K562 (cell line): ENCODE data around the gene PRELID2. TPM values are rescaled to one million over a fixed set of nuclear protein-coding genes. Genes with fewer than 3 reads are reported as not detected.

ENCODE experiments used
- ATAC-seq: fragments of 200-7000 bp; cut with Tn5 transposase; 3 replicates; pipeline ENCODE4 v1.9.1; 2020; ENCODE audit warnings: moderate library complexity
- BruUV-seq: library from RNA; stranded (reverse); fragments of 400-500 nt; replicated peaks from 2 replicates; lab custom pipeline; 2021; lab: Mats Ljungman, UMichigan
- CTCF ChIA-PET: fragments of 300-600 bp; formaldehyde crosslinking; extraction: SDS; loops from one replicate; lab custom pipeline; 2021; ENCODE audit warnings: low intra/inter-chr PET ratio; lab: Yijun Ruan, JAX
- POLR2A ChIA-PET: fragments of 300-600, 350-650 bp; sonication (Branson Sonifier 250); formaldehyde crosslinking; extraction: SDS; loops from one replicate; lab custom pipeline; 2021; ENCODE audit warnings: antibody characterized with exemption, inconsistent platforms; lab: Yijun Ruan, JAX
- DNase-seq, 4 experiments: peaks; one replicate each; pipeline versions ENCODE4 v3.0.0 to v3.0.0-alpha.2; 2011 to 2018; ENCODE audit warnings: low spot score in 3 of 4, mixed read lengths in 3 of 4; ENCODE audit errors: extremely low read depth in 1 of 4
- FAIRE-seq: peaks from 2 replicates; lab custom pipeline; 2011; peaks lifted over from hg19 to GRCh38; lab: Jason Lieb, UNC
- H2AFZ ChIP-seq: 2 replicates; pipeline ENCODE4 v1.6.0; 2011; ENCODE audit warnings: low read depth, low read length, control low read depth, inconsistent platforms
- H3K27ac ChIP-seq: fragments of 200-600 bp; 3 replicates; pipeline ENCODE4 v1.8.0; 2011; ENCODE audit warnings: low read depth, mild to moderate bottlenecking, control low read depth, inconsistent platforms, low read length, moderate library complexity, mixed read lengths; ENCODE audit errors: extremely low read depth
- H3K27me3 ChIP-seq, 2 experiments: fragments of 300-600 bp in 1 of 2; 2 replicates in 1 of 2; 3 replicates in 1 of 2; pipeline versions ENCODE4 v1.6.0 to v1.8.0; 2011; ENCODE audit warnings: inconsistent platforms in 2 of 2, low read length in 2 of 2, mild to moderate bottlenecking in 1 of 2, mixed read lengths in 1 of 2, moderate library complexity in 1 of 2; ENCODE audit not compliant: control insufficient read depth in 2 of 2, insufficient read depth in 2 of 2
- H3K36me3 ChIP-seq: fragments of 300-600 bp; 3 replicates; pipeline ENCODE4 v1.8.0; 2011; ENCODE audit warnings: mild to moderate bottlenecking, low read length, inconsistent platforms; ENCODE audit not compliant: control insufficient read depth, insufficient read depth
- H3K4me1 ChIP-seq, 2 experiments: fragments of 200-600 bp in 1 of 2; replicated peaks in 1 of 2; 2 replicates in 1 of 2; 3 replicates in 1 of 2; pipeline versions ENCODE4 v1.5.1 to v1.8.0; 2011; ENCODE audit warnings: inconsistent platforms in 2 of 2, low read length in 2 of 2, mild to moderate bottlenecking in 1 of 2, mixed read lengths in 1 of 2, moderate library complexity in 1 of 2; ENCODE audit not compliant: control insufficient read depth in 2 of 2, insufficient read depth in 2 of 2
- H3K4me2 ChIP-seq: 2 replicates; pipeline ENCODE4 v1.6.1; 2011; ENCODE audit warnings: low read length, control low read depth, inconsistent platforms, mixed read lengths; ENCODE audit not compliant: insufficient read depth
- H3K4me3 ChIP-seq: fragments of 200-600 bp; sonication (generic), shearing (Covaris generic); 2 replicates; pipeline ENCODE4 v1.5.1; 2016; ENCODE audit warnings: control low read depth, inconsistent platforms
- H3K79me2 ChIP-seq: fragments of 200-600 bp; 3 replicates; pipeline ENCODE4 v1.8.0; 2011; ENCODE audit warnings: low read length, inconsistent platforms; ENCODE audit not compliant: control insufficient read depth, insufficient read depth
- H3K9ac ChIP-seq, 2 experiments: 2 replicates each; pipeline versions ENCODE4 v1.6.0 to v1.6.1; 2011; ENCODE audit warnings: low read depth in 2 of 2, low read length in 2 of 2, control low read depth in 1 of 2, inconsistent platforms in 1 of 2, mild to moderate bottlenecking in 1 of 2, mixed read lengths in 1 of 2; ENCODE audit not compliant: insufficient read depth in 1 of 2
- H3K9me1 ChIP-seq: one replicate; pipeline ENCODE4 v1.6.0; 2011; ENCODE audit warnings: inconsistent platforms, mild to moderate bottlenecking, low read length, moderate library complexity; ENCODE audit not compliant: control insufficient read depth, insufficient read depth
- H3K9me3 ChIP-seq: replicated peaks from 2 replicates; pipeline ENCODE4 v1.5.1; 2011; ENCODE audit warnings: low read depth, low read length, inconsistent platforms; ENCODE audit not compliant: control insufficient read depth, insufficient read depth
- H4K20me1 ChIP-seq: replicated peaks from 2 replicates; pipeline ENCODE4 v1.6.1; 2011; ENCODE audit warnings: low read length, inconsistent platforms, mixed read lengths; ENCODE audit not compliant: control insufficient read depth, insufficient read depth
- ARNT ChIP-seq, 2 experiments: fragments of 450-650 bp; IDR thresholded peaks; 2 replicates each; pipeline ENCODE4 v1.6.1; 2016; ENCODE audit warnings: mild to moderate bottlenecking in 1 of 2
- CHD4 ChIP-seq: fragments of 200-600 bp; sonication (generic); IDR thresholded peaks from 3 replicates; pipeline ENCODE4 v1.6.1; 2012; ENCODE audit warnings: low read depth, mild to moderate bottlenecking, mixed read lengths, low read length, inconsistent platforms; ENCODE audit not compliant: insufficient read depth, insufficient replicate concordance, poor library complexity, severe bottlenecking
- DPF2 ChIP-seq: fragments of 450-650 bp; IDR thresholded peaks from 2 replicates; pipeline ENCODE4 v1.6.1; 2016
- IRF9 ChIP-seq: fragments of 450-650 bp; IDR thresholded peaks from 2 replicates; pipeline ENCODE4 v1.6.1; 2016; ENCODE audit warnings: missing biosample characterization, missing genetic modification characterization
- NELFE ChIP-seq: IDR thresholded peaks from 2 replicates; pipeline ENCODE4 v1.6.1; 2011; ENCODE audit warnings: mild to moderate bottlenecking; ENCODE audit not compliant: insufficient read depth, insufficient read length
- NR2C1 ChIP-seq, 2 experiments: fragments of 450-650 bp; IDR thresholded peaks; 2 replicates each; pipeline ENCODE4 v1.6.1; 2017; ENCODE audit warnings: mild to moderate bottlenecking in 2 of 2, antibody characterized with exemption in 1 of 2, inconsistent platforms in 1 of 2, missing compliant biosample characterization in 1 of 2, missing genetic modification characterization in 1 of 2
- PHF20 ChIP-seq: fragments of 450-650 bp; IDR thresholded peaks from 2 replicates; pipeline ENCODE4 v1.6.1; 2018; ENCODE audit not compliant: partially characterized antibody
- PHTF2 ChIP-seq: fragments of 250-450 bp; sonication (Bioruptor Pico); IDR thresholded peaks from 2 replicates; pipeline ENCODE4 v1.5.0; 2021; ENCODE audit warnings: mild to moderate bottlenecking
- STAG1 ChIP-seq: sonication (generic); formaldehyde crosslinking; IDR thresholded peaks from 2 replicates; pipeline ENCODE4 v1.5.0; 2020; ENCODE audit warnings: missing genetic modification reagents, borderline replicate concordance
- WHSC1 ChIP-seq: IDR thresholded peaks from one replicate; pipeline ENCODE4 v1.6.1; 2012; ENCODE audit warnings: low read length, control low read depth, inconsistent platforms
- ZFP30 ChIP-seq: fragments of 250-450 bp; sonication (Bioruptor Pico); IDR thresholded peaks from 2 replicates; pipeline ENCODE4 v1.8.0; 2022; ENCODE audit warnings: moderate library complexity, mild to moderate bottlenecking, inconsistent platforms, borderline replicate concordance
- ZNF197 ChIP-seq: fragments of 200-800 bp; sonication (Bioruptor generic); IDR thresholded peaks from 2 replicates; pipeline ENCODE4 v1.6.1; 2016; ENCODE audit warnings: low read depth, missing genetic modification characterization, missing compliant biosample characterization
- ZNF274 ChIP-seq: IDR thresholded peaks from 2 replicates; pipeline ENCODE4 v1.6.1; 2011; ENCODE audit warnings: low read depth, mild to moderate bottlenecking, low read length, moderate library complexity, borderline replicate concordance
- ZNF592 ChIP-seq: fragments of 450-650 bp; IDR thresholded peaks from 2 replicates; pipeline ENCODE4 v1.6.1; 2017; ENCODE audit warnings: antibody characterized with exemption, mild to moderate bottlenecking
- ZNF668 ChIP-seq: fragments of 250-450 bp; sonication (Bioruptor Pico); IDR thresholded peaks from 2 replicates; pipeline ENCODE4 v1.8.0; 2022; ENCODE audit warnings: mild to moderate bottlenecking, inconsistent platforms
- ZNF717 ChIP-seq: fragments of 250-450 bp; sonication (Bioruptor Pico); IDR thresholded peaks from 2 replicates; pipeline ENCODE4 v1.5.0; 2021
- WGBS: fragments of 100-300 bp; shearing (Covaris generic); methylation state at CpG from one replicate; pipeline ENCODE4 v1.1.6; 2016; ENCODE audit warnings: low coverage, mixed read lengths; ENCODE audit not compliant: insufficient coverage; ENCODE audit errors: missing lambda C conversion rate; 5-methylcytosine and 5-hydroxymethylcytosine counted together
- in situ Hi-C: fragments of 300-500 bp; cut with MboI; formaldehyde crosslinking; loops from 4 replicates; pipeline ENCODE4 v1.15.0; 2018; ENCODE audit warnings: inconsistent platforms, mixed read lengths
- intact Hi-C: fragments of 100-400 bp; cut with micrococcal nuclease; formaldehyde crosslinking; loops from 2 replicates; pipeline ENCODE4 v1.14.2; 2022
- polyA plus RNA-seq, 8 experiments: library from polyadenylated mRNA; depleted of rRNA in 4 of 8; stranded (reverse) in 5 of 8; unstranded in 3 of 8; fragments of >200 nt; fragmentation: Nextera tagmentation in 2 of 8; fragmentation: Illumina TruSeq in 1 of 8; extraction: Ambion mirVana in 2 of 8; extraction: Trizol in 1 of 8; gene quantifications; 2 replicates each; pipeline versions ENCODE4 v1.2.1 to v1.2.3, GENCODE V29; 2011 to 2014; ENCODE audit warnings: inconsistent platforms in 1 of 8, missing spikeins in 1 of 8
- total RNA-seq, 7 experiments: library from RNA; depleted of rRNA in 6 of 7; stranded (reverse); fragments of >200 nt in 6 of 7; fragmentation: Illumina TruSeq in 2 of 7; extraction: Trizol in 2 of 7; gene quantifications; 2 replicates each; pipeline versions ENCODE4 v1.2.1 to v1.2.3, GENCODE V29; 2011 to 2021; ENCODE audit warnings: low replicate concordance in 1 of 7

PRELID2 gene
- total and polyA plus RNA-seq, 9 of the 15 experiments (the other 6 are each of a cell fraction or from before 2014, with no cell fraction given) = 6.4 to 68.2 (median 28.8) TPM

- Histone ChIP-seq H3K27ac (peak overlapping the region; percentile 93), H3K27me3 (no peaks in the 10 kb centered on the region), H3K9me1 (no peaks in the 10 kb centered on the region), H2AFZ (peak overlapping the region; percentile 88), H3K79me2 (no peaks in the 10 kb centered on the region), H3K4me2 (peak overlapping the region; percentile 72), H3K9ac (peak overlapping the region in 1 of 2 experiments; percentile 61; a peak in 2 of 4 replicates), H4K20me1 (no peaks in the 10 kb centered on the region), H3K36me3 (no peaks in the 10 kb centered on the region), H3K4me1 (peaks cover 22 to 55% of the 10 kb centered on the region in 2 experiments), H3K9me3 (no peaks in the 10 kb centered on the region), H3K4me3 (no peak overlapping the region)
- ChIA-PET CTCF (no interaction called here), POLR2A (interaction anchor here (0.7 to 3.2 kb wide), 12 partner anchors 9 to 241 kb away, joined by 3 to 19 read pairs (median 5); partner anchors contain the start of gene PRELID2)
- 5% methylated on average over 2 of the region's 2 CpGs for WGBS
- TSS peak; percentile 73 for BruUV-seq
- peak; percentile 86 to 96 (median 88) for DNase-seq
- in situ Hi-C loops = no loop called here
- FAIRE-seq = peak; percentile 100
- intact Hi-C loops = loop anchor here (2.0 kb wide), 1 partner anchor 20 kb away; the partner anchor contains the start of gene PRELID2
- ATAC-seq = peak; percentile 93
- TF ChIP-seq ZNF274 (0 out of 2 replicates have a peak, but pooled peaks have one; percentile 40), ZNF592 (peak; percentile 94), STAG1 (no peak), PHF20 (no peak), WHSC1 (no peak), ZNF197 (CRISPR knock-in tag) (peak; percentile 86), CHD4 (no peak), DPF2 (peak; percentile 100), ZFP30 (CRISPR knock-in tag) (no peak), ZNF668 (CRISPR knock-in tag) (0 out of 2 replicates have a peak, but pooled peaks have one; percentile 43), ZNF717 (CRISPR knock-in tag) (no peak), ARNT (IDR thresholded peaks at IDR 0.05) (peak; percentile 68 to 97), PHTF2 (no peak), IRF9 (tag) (no peak), NELFE (no peak), NR2C1 (IDR thresholded peaks at IDR 0.05) (no peak), NR2C1 (tag; IDR thresholded peaks at IDR 0.05) (peak; percentile 56; the same call in 1 of the 2 replicates)
Observed at GRCh38 chr5:145854651-145855258, 19.6 kb upstream of the PRELID2 start.
